Dedifferentiated amniotic fluid mesenchymal stem cell (primary cell): ENCODE measurements around the gene ATXN7.
A peak's percentile ranks its signal among the peaks of the same experiment; 100 is the strongest.

Source experiments
- DNase-seq: peaks from one replicate; pipeline ENCODE4 v3.0.0-alpha.2; 2016; ENCODE audit errors: extremely low spot score

The ATXN7 gene

DNA sequence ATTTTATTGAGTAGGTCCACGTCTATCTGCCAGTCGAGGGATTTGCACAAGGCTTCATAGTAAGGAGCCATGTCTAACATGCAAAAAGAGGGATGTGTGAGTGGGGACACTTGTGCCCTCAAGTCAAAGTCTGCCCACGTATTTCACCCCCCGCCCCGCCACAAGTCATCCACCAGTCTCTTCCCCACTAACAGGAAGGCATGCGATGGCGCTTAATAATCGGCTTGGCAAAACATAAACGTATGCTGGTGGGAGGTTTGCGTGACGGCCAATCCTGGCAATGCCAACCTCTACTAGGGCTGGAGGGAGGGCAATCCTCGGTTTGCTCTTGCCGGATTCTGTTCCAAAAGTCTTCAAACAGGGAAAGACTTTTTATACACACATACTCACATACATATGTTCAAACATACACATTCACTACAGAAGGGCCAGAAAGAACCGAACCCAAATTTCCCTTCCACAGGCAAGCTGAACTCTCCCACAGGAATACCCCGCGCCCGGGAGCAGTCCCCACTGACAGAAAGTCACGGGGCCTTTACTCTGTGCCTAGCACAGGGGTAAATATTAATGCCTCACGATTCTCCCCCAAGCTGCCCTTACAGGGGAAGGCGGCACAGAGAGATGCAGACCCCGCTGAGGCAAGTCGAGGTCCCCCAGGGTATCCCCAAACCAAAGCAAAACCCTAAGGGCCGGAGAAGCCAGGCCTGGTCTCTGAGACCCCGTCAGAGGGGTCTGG, 159.0 kb downstream of the ATXN7 start:
- DNase-seq = no peak

DNA sequence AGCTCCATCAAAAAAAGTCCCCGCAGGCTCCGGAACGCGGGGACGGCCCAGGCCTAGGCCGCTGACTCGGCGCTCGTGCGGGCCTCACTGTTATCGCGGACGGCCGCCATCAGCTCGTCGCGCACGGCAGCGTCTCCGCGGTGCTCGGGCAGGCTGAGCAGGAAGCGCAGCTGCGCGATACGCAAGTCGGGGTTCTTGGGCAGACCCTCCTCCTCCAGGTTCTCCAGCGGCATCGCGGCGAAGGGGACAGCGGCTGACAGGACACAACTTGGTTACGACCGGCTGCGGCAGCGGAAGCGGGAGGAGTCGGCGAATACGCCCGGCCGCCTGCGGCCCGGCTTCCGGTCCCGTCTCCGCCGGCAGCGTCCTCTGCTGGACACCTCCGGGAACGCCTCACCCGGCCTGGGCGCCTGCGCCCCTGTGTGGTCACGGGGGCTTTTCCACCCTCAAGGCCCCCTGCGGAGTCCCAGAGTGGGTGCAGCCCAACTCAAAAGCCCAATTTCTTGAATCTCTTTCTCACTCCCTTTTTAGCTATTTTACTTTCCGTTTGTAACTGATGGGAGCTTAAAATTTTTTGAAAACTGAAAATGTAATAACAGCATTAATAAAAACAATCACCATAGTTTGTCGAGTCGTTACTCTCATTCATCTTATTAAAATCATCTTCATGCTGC, 159.7 kb downstream of the ATXN7 start, which contains the start of gene PSMD6:
TSS of gene PSMD6 (minus strand) at position 308 of the 674 bp plus-strand sequence. CDS start at position 233, 75 bp downstream.
- DNase-seq = peak; percentile 80

DNA sequence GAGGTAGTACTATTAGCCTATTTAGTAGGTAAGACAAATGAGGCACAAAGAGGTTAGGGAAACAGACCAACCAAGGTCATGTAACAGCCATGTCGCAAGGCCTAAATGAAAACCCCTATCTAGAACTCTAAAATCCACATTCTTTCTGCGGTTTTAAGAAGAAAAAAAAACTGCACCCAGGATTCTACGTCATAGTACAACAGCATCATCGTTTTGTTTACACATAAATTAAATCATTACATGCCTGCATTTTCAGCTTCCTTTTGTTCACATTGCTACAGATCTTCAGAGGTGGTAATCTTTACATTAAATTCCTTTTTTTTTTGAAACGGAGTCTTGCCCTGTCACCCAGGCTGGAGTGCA, 160.2 kb downstream of the ATXN7 start:
- no peak for DNase-seq

DNA sequence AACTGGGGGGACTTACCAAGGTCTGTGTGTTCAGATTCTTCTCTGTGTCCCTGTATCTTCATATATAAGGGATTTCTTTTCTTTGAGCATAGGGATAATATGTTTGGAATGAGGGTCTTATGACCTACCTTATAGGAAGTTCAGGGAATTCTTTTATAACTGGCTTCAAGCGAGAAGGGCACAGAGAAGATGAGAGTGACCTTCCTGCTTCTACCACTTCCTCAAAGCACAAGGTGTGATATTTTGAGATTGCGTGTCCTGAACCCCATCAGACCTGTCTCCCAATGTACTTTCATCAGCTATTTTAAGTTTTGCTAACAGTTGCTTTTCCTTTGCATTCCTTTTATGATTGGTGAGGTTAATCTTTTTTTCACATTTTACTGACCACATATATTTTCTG, 162.7 kb downstream of the ATXN7 start:
- no peak for DNase-seq

GRCh38 chr3:64027658-64028057, 164.0 kb downstream of the ATXN7 start:
- DNase-seq = no peak

DNA sequence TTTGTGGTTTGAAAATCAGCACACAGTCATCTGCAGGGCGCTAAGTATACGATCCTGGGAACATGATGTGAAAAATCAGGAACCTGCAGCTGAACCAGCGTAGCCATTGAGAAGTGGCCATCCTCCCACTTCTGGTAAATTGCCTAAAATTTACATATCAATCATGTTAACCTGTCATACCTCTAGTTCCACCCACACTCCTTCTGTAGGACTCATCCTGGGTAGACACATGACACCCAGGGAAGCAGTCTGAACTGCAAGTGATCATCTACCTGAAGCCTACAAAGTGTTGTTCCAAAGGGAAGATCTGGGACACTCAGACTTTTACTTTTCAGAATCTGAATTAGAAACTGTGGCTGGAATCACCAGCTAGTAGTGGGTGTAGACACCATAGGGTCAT, 165.1 kb downstream of the ATXN7 start:
- no peak for DNase-seq

- no peak for DNase-seq
Observed at GRCh38 chr3:64029287-64029686, 165.6 kb downstream of the ATXN7 start.

- peak; percentile 66 for DNase-seq
Observed at GRCh38 chr3:64030741-64031140, 167.1 kb downstream of the ATXN7 start.

DNA sequence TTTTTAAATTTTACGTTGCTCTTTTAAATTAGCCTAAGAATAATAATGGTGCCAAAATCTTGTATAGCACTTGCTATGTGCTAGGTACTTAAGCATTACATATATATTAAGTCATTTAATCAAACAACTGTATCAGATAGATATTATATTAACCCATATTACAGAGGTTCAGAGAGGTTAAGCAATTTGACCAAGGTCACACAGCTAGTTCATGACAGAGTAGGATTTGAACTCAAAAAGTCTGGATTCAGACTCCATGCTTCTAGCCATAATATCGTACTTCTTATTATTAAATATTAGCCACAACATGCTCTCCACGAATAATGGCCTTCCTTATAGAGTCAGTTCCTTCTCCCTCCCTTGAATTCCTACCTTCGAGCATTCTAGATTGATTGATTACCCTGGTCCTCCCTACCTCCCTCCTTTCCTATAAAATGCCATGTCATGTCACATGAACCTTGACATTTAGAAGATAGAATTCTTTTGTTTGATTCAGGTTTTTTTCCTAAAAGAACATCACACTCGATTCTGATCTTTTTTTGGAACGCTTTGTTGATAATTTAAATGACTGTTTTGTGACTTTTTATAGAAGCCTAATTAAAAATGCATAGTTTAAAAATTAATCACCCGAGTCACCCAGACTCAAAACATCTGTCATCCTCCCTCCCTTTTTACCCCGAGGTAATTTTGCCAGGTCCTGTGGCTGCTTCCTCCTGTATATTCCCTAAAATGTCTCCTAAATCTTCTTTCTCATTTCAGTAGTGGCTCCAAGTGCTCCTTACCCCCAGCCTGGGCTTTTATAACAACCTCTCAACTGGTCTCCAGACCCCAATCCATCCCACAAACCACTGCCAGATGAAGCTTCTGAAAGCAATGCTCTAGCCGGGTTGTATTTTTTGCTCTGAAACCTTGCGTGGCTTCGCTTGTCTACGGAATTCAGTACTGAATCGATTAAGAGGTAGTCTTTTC, 168.2 kb downstream of the ATXN7 start:
- no peak for DNase-seq

GRCh38 chr3:64033069-64033468, 169.4 kb downstream of the ATXN7 start:
- no peak for DNase-seq

GRCh38 chr3:64037084-64037483, 173.4 kb downstream of the ATXN7 start:
- no peak for DNase-seq

DNA sequence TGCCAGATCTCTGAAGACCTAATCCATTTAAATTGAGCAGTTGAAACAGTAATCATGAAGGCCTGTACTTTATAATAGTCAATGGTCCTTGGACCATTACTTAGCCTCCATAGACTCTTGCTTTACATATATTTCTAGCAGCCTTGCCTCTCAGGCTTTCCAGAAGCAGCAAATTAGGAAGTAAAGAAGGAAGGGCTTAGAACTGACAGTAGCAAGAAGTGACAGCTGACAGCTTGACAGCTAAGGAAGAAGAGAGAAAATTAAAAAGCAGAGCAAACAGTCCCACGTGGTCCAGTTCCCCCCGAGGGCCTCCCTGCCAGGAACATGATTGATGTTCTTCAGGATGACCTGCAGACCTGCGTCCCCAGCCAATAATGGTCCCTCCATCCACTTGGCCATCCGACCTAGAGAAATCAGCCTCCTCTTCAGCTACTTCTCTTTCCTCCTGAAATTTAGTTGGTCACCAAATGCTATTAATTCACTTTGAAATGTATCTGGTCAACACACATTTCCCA, 174.6 kb downstream of the ATXN7 start:
- DNase-seq = no peak

GRCh38 chr3:64039332-64039731, 175.7 kb downstream of the ATXN7 start:
- no peak for DNase-seq

DNA sequence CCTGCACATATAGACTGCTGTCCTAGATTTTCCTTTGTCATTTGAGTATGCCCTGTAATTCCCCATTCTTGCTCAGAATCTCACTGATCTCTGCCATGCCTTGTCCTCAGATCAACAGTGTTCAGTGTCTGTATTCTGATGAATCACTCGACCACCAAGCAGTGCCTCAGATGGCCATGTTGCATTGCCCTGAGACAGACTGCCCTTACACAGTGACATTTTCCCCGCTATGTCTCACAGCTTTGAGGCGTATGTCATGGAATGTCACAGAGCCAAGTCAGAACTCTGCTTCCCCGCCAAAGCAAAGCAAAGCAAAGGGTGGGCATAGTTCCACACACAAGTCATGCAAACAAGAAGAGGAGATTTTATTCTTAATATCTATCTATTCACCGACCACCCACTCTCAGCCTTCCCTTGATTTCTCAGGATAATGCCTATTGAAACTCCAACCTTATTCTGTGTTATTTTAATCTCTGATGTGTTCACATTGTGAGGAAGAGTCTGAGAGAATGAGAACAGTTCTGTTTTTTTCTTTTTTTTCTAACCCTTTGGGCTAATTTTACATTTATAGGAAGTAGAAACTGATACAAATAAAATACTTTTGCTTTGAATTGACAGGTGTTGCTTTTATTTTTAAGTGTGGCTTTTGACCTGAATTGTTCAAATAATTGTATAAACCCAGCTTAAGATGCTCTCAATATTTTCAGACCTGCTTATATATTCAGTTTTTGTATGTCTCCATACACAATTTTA, 176.5 kb downstream of the ATXN7 start:
- DNase-seq = no peak

DNA sequence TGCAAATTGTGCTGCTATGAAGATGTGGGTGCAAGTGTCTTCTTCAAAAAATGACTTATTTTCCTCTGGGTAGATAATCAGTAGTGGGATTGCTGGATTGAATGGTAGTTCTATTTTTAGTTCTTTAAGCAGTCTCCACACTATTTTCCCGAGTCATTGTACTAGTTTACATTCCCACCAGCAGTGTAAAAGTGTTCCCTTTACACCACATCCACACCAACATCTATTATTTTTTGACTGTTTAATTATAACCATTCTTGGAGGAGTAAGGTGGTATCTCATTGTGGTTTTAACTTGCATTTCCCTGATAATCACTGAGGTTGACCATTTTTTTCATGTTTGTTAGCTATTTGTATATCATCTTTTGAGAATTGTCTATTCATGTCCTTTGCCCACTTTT, 179.3 kb downstream of the ATXN7 start:
- DNase-seq = no peak

DNA sequence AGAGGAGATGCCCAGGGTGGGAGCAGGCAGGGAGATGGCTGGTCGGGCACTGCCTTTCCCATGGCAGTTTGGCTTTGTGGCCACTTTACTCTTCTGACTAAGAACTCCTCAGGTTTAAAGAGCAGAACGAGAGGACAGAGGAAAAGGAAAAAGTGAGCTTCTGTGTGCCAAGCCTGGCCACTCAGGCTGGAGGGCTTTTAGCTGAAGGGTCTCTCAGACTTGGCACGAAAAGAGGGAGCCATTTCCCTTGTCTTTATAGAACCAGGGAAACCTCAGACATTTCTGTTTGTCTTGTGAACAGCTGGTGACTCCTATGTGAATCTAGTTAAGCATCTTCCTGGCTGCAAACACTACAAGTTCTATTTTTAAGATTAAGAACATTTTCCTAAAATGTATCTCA, 182.9 kb downstream of the ATXN7 start:
- DNase-seq = no peak

GRCh38 chr3:64046996-64047594, 183.4 kb downstream of the ATXN7 start:
- no peak for DNase-seq

- DNase-seq = no peak
Observed at GRCh38 chr3:64047787-64048186, 184.1 kb downstream of the ATXN7 start.

GRCh38 chr3:64048631-64049061, 185.0 kb downstream of the ATXN7 start:
- DNase-seq = no peak

DNA sequence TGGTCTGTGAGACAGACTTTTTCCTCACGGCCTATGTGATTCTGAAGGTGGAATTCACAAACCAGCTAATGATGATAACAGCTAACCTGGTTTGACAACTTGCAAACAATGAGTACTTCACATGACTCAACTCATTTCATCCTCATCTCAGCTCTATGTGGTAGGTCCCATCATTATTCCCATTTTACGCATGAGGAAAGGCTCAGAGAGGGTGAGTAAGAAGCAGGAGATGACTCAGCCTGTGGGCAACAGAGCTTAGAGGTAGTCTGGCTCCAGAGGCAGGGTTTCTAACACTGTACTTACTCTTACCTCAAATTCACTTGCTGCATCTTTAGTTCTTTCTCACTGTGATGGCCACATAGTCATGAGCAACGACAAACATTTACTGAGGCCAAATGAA, 185.5 kb downstream of the ATXN7 start:
- DNase-seq = no peak

DNA sequence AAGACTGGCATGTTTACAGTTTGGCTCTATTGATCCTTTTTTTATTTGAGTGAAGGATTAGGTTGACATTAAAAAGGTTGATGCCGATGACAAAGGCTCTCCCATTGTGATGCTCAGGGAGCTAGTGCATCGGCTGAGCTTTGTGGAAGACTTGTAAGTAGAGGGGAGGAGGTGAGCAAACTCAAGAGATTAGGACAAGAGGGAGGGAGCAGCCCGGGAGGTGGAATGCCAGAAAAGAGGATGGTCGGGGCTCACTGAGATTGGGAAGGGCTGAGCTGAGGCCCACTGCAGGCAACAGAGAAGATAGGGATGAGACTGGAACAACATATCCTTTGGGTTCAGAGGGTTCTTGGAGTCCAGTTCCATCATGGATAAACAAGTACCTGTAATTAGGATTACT, 186.2 kb downstream of the ATXN7 start:
- DNase-seq = no peak
